Stimulated activated CD8-positive, alpha-beta memory T cell treated with anti-CD3 and anti-CD28 coated beads, Interleukin-15, amount 100 ng/mL, for 48 hours (primary cell): Measurements from ENCODE around the gene ZSCAN4.

Experiments used
- DNase-seq, 2 donors: peaks; one replicate each; pipeline ENCODE4 v3.0.0-alpha.2; 2020; ENCODE audit warnings: low read depth in 2 of 2

ZSCAN4 gene

DNA sequence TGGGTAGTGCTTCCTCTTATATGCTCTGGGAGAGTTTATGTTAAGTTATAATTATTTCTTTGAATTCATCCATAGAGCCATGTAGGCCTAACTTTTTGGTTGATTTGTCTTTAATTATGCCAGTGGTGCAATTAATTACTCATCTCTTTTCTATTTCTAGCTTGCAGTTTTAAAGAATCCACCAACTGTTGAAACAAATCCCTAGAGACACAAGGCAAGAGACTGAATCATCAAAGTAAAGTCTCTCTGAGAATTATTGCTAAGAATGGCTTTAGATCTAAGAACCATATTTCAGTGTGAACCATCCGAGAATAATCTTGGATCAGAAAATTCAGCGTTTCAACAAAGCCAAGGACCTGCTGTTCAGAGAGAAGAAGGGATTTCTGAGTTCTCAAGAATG, 7.1 kb downstream of the ZSCAN4 start:
- DNase-seq = no peak

DNA sequence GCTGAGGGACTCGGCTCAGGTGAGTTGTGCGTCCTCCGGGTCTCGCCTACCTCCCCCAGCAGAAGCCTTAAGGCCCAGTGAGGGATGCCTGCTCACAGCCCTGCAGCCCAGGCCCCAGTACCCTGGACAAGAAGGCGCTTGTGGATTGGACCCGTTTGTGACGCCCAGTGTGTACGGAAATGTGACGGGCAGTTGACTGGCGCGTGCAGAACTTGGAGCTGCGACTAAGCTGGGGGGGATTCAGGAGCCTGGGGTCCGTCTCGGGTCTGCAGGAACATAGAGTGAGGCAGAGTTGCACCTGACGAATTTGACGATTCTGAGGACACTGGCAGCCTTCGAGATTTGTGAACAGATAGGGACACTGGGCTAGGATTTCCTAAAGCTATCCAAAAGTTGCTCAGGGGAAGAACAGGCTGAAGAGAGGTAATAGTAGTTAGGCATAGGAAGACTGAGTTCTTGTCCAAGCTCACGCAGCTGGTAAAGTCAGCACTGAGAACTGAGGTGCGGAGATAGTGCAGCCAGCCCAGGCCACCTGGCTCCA, 13.6 kb downstream of the ZSCAN4 start:
- no peak for DNase-seq

DNA sequence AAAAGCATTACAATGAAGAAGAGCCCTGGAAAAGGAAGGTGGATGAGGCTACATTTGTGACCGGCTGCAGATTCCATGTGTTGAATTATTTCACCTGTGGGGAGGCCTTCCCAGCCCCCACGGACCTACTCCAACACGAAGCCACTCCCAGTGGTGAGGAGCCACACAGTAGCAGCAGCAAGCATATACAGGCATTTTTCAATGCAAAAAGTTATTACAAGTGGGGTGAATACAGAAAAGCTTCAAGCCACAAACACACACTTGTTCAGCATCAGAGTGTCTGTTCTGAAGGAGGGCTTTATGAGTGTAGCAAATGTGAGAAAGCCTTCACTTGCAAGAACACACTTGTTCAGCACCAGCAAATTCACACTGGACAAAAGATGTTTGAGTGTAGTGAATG, 18.0 kb downstream of the ZSCAN4 start:
- no peak for DNase-seq

DNA sequence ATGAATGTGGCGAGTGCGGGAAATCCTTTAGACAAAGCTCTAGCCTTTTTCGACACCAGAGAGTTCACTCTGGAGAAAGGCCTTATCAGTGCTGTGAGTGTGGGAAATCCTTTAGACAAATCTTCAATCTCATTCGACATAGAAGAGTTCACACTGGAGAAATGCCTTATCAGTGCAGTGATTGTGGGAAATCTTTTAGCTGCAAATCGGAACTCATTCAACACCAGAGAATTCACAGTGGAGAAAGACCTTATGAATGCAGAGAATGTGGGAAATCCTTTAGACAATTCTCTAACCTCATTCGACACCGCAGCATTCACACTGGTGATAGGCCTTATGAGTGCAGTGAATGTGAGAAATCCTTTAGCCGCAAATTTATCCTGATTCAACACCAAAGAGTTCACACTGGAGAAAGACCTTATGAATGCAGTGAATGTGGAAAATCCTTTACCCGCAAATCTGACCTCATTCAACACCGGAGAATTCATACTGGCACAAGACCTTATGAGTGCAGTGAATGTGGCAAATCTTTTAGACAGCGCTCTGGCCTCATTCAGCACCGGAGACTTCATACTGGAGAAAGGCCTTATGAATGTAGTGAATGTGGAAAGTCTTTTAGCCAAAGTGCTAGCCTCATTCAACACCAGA, 18.8 kb downstream of the ZSCAN4 start:
- DNase-seq = no peak

DNA sequence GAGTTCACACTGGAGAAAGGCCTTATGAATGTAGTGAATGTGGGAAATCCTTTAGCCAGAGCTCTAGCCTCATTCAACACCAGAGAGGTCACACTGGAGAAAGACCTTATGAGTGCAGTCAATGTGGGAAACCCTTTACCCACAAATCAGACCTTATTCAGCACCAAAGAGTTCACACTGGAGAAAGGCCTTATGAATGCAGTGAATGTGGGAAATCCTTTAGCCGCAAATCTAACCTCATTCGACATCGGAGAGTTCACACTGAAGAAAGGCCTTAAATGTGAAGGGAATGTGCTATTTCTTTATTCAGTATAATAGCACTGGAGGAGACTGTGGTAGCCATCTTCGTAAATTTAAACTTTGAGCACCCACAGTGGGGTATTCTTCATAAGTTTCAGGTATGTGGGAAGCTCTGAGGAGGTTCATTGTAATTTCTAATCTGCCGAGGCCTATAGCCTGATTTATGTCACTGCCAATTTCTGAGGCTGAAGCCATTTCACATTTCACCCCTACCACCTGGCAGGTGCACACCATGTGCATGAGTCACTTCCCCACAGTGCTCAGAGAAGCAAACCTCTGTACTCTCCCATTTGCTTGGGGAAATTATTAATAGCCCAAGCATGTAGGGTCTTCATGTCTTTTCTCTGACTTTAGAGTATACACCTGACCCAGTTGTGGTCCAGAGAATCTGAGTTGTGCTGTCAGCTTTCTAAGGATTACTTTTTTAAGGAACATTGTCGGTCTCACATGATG, 19.5 kb downstream of the ZSCAN4 start:
- DNase-seq = no peak

DNA sequence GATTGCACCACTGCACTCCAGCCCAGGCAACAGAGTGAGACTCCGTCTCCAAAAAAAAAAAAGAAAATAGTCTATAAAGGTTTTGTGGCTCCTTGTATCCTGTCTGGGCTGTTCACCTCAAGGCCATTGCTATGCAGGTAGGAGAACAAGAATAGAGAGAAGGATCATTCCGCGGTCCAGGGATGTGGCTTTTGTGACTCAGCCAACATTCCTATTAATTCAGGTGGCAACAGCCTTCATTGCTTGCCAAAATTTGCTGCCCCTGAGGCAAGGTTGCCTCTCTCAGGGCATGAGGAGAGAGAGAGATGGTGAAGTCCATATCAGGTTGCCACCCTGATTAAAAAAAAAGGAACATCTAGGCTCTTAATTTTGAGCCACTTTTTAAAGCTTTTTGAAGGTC, 21.0 kb downstream of the ZSCAN4 start:
- DNase-seq = no peak

DNA sequence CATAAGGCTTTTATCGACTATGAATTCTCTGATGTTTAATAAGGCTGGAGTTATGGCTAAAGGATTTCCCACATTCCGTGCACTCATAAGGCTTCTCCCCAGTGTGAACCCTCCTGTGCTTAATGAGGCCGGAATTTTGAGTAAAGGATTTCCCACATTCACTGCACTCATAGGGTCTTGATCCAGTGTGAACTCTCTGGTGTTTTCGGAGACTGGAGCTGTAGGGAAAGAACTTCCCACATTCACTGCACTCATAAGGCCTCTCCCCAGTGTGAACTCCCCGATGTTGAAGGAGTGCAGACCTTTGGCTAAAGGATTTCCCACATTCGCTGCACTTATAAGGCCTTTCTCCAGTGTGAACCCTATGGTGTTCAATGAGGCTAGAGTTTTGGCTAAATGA, 32.9 kb downstream of the ZSCAN4 start:
- DNase-seq = no peak

DNA sequence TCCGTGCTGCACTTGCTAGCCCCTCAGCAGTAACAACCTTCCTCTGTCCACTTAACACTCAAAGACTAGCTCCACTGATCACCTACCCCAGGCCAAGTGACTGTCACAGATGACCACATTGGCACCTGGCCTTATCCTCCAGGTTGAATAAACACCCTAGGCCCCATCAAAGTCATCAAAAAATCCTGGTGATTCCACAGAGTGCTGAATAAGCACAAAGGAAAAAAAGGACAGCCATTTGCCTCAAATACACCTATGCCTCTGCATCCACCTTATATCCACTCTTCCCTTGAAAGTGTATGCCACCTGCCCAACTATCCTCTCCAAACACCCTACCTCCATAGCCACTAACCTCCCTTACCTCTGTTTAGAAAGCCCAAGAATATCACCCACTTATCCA, 37.6 kb downstream of the ZSCAN4 start:
- no peak for DNase-seq

DNA sequence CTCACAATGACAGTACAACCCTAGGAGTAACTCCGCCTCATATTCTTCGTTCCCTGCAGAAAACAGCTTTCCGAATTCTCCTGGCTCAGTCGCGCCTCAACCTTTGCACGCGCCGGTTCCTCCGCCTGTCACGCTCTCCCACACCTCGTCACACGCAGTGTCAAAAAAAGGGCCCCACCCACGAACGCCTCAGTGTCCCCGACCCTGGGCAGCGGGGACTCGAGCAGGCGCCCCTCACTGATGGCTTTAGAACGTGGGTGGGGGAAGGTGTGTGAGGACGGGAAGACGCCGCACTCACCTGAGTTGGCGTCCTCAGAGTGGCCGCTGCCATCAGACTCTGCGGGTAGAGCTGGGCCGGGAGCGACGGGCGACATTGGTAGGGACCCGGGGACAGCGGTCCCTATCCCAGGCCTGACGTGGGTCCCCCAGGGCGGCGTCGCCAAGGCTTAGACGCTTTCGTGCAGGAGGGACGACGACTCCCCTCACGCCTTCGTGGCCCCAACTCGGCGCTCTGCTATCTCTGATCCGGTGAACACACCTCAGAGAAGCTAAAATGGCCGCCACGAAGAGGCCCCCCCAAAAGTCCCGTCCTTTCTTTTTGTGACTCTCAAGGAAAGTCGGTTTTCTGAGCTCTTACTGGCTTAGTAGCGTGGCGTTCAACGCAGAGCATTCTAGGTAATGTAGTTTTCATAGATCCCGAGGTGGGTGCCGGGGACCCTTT, 40.1 kb downstream of the ZSCAN4 start, which contains the start of gene ZNF154:
TSS of gene ZNF154 (minus strand) at position 564 of the 721 bp plus-strand sequence. CDS start at position 331, 233 bp downstream.
- DNase-seq = peak in 1 of 2 donors; percentile 3

DNA sequence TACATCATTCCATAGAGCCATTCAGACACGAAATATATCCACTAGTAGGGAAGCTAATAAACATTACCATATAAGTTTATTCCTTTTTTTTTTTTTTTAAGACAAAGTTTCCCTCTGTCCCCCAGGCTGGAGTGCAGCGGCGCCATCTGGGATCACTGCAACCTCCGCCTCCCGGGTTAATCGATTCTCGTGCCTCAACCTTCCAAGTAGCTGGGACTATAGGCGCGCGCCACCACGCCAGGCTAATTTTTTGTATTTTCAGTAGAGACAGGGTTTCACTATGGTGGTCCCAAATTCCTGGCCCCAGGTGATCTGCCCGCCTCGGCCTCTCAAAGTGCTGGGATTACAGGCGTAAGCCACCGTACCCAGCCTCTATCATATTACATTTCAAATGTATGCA, 40.9 kb downstream of the ZSCAN4 start:
- no peak for DNase-seq

DNA sequence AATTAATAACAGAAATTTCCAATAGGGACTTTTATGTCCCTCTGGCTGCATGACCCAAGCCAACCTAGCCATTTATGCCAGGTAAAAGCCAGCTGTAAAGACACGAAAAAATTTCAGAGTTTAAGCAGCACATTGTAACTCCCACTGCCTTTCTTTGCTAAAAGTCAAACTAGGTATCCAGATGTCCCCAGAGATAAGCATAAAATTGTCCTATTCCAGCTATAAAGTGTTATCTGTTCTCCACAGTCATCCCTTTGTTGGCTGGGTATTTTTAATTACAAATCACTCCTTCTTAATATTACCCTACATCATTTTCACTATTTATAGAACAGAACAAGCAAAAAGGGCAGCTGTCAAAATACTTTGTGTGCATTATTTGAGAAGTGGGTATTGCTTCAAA, 43.5 kb downstream of the ZSCAN4 start:
- DNase-seq = no peak

DNA sequence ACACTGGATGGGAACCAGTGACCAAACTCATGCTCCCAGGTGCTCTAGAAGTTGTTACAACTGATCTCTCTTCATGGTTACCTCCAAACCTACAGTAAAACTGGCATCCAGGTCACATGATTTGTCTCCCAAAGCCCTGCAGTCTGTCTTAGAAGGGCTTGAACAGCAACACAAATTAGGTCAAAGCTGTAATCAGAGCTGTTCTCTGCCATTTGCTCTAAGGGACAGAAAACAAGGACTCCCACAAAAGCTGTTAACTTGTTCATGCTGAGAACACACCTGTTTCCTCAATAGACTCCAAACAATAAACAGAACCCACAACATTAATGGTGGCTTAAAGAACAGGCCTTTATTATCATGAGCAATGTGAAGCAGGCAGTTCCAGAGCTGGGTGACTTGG, 50.7 kb downstream of the ZSCAN4 start:
- no peak for DNase-seq

DNA sequence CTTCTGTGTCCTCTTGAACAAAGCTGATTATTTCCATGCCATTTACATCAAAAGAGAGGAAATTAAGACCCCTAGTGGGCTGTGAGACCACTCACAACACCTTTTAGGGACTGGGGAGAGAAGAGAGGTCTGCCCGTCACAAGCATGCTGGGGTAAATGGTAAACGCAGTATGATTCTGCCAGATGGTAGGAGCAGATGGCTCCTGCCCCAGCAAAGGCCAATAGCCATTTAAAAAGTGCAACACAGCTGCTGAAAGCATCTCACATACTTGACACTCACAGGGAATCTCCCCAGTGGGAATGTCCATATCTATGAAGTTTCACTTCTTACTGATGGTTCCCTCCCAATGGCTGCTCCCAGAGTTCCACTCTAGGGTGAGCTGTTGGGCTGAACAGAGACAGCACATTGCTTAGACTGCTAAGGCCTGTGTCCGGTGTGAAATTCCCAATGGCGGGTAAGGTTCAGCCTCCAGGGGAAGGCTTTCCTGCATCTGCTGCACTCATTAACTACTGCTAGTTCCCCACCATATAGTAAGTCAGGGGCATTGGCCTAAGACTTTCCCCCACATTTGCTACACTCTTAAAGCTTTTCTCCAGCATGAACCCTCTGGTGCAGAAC, 51.3 kb downstream of the ZSCAN4 start:
- DNase-seq = no peak

DNA sequence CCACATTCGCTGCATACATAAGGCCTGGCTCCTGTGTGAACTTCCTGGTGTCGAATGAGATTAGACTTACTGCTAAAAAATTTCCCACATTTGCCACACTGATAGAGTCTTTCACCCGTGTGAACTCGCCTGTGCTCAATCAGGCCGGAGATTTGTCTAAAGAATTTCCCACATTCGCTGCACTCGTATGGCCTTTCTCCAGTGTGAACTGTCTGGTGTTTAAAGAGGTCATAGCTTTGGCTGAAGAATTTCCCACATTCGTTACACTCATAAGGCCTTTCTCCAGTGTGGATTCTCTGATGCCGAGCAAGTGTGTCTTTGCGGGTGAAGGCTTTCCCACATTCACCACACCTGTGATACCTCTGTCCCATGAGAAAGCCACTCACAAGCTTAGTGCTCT, 52.1 kb downstream of the ZSCAN4 start:
- no peak for DNase-seq
